Dedifferentiated amniotic fluid mesenchymal stem cell (primary cell): Measurements from ENCODE around the gene ELOVL6.
"Not testable (repeated sequence)": the region's sequence is repeated elsewhere in the genome, so short reads cannot be mapped to it uniquely, and the experiment has no call there.

Experiments
- DNase-seq: peaks from one replicate; pipeline ENCODE4 v3.0.0-alpha.2; 2016; ENCODE audit errors: extremely low spot score

ELOVL6 gene

GRCh38 chr4:110160618-110161017 is 37.8 kb downstream of the ELOVL6 start:
- no peak for DNase-seq

GRCh38 chr4:110159541-110159940 is 38.9 kb downstream of the ELOVL6 start:
- no peak for DNase-seq

GRCh38 chr4:110157580-110157979 is 40.8 kb downstream of the ELOVL6 start:
- DNase-seq: no peak

GRCh38 chr4:110157166-110157565 is 41.2 kb downstream of the ELOVL6 start:
- DNase-seq: not testable (repeated sequence)

GRCh38 chr4:110156442-110156841 is 42.0 kb downstream of the ELOVL6 start:
- DNase-seq: no peak

- no peak for DNase-seq
These were observed 42.8 kb downstream of the ELOVL6 start for GRCh38 chr4:110155654-110156053.

GRCh38 chr4:110154582-110154981 is 43.8 kb downstream of the ELOVL6 start:
- DNase-seq: no peak

GRCh38 chr4:110152386-110152785 is 46.0 kb downstream of the ELOVL6 start:
- no peak for DNase-seq

- DNase-seq: no peak
These were observed 49.3 kb downstream of the ELOVL6 start for GRCh38 chr4:110149089-110149488.

- no peak for DNase-seq
These were observed 56.0 kb downstream of the ELOVL6 start for GRCh38 chr4:110142461-110142860.

GRCh38 chr4:110139815-110140214 is 58.6 kb downstream of the ELOVL6 start:
- no peak for DNase-seq

- no peak for DNase-seq
These were observed 59.3 kb downstream of the ELOVL6 start for GRCh38 chr4:110139111-110139510.

- DNase-seq: no peak
These were observed 59.9 kb downstream of the ELOVL6 start for GRCh38 chr4:110138551-110138950.

- no peak for DNase-seq
These were observed 60.6 kb downstream of the ELOVL6 start for GRCh38 chr4:110137829-110138228.

- no peak for DNase-seq
These were observed 62.9 kb downstream of the ELOVL6 start for GRCh38 chr4:110135523-110135922.

GRCh38 chr4:110135076-110135475 is 63.3 kb downstream of the ELOVL6 start:
- DNase-seq: no peak

GRCh38 chr4:110134269-110134869 is 64.0 kb downstream of the ELOVL6 start:
- no peak for DNase-seq

GRCh38 chr4:110132816-110133719 is 65.3 kb downstream of the ELOVL6 start:
- DNase-seq: no peak

GRCh38 chr4:110131916-110132315 is 66.5 kb downstream of the ELOVL6 start:
- no peak for DNase-seq

- DNase-seq: no peak
These were observed 67.6 kb downstream of the ELOVL6 start for GRCh38 chr4:110130576-110131358.

GRCh38 chr4:110129544-110129943 is 68.9 kb downstream of the ELOVL6 start:
- no peak for DNase-seq

GRCh38 chr4:110128472-110128919 is 69.9 kb downstream of the ELOVL6 start:
- no peak for DNase-seq
